IMR-90 (cell line): ENCODE measurements around the gene DZIP3. TPM values are rescaled to one million over a fixed set of nuclear protein-coding genes. Genes with fewer than 3 reads are reported as not detected.

Source experiments
- ATAC-seq: fragments of 200-7000 bp; cut with Tn5 transposase; 2 replicates; pipeline ENCODE4 v1.9.1; 2020; ENCODE audit warnings: low read depth, mild to moderate bottlenecking, moderate library complexity
- BruUV-seq: library from RNA; stranded (reverse); fragments of 400-500 nt; replicated peaks from 2 replicates; lab custom pipeline; 2021; lab: Mats Ljungman, UMichigan
- CTCF ChIA-PET: fragments of 300-600 bp; formaldehyde crosslinking; extraction: SDS; loops from one replicate; lab custom pipeline; 2021; ENCODE audit warnings: antibody characterized with exemption; lab: Yijun Ruan, JAX
- POLR2A ChIA-PET: fragments of 300-600 bp; sonication (Branson Sonifier 250); formaldehyde crosslinking; loops from one replicate; lab custom pipeline; 2022; ENCODE audit warnings: antibody characterized with exemption; ENCODE audit not compliant: unreplicated experiment; lab: Charles Lee
- DNase-seq: peaks from one replicate; pipeline ENCODE4 v3.0.0; 2013
- H2AFZ ChIP-seq: replicated peaks from 2 replicates; pipeline ENCODE3; 2013; ENCODE audit warnings: low read length, mild to moderate bottlenecking; ENCODE audit not compliant: poor library complexity
- H2AK5ac ChIP-seq: 2 replicates; pipeline ENCODE4 v1.6.1; 2013; ENCODE audit warnings: low read depth, low read length, inconsistent platforms
- H2AK9ac ChIP-seq: replicated peaks from 2 replicates; pipeline ENCODE3; 2013; ENCODE audit warnings: mild to moderate bottlenecking, low read depth, low read length, moderate library complexity; ENCODE audit not compliant: poor library complexity
- H2BK120ac ChIP-seq: 2 replicates; pipeline ENCODE4 v1.6.1; 2013; ENCODE audit warnings: low read depth, low read length, inconsistent platforms
- H2BK15ac ChIP-seq: 3 replicates; pipeline ENCODE4 v1.6.1; 2013; ENCODE audit warnings: low read depth, low read length, inconsistent platforms
- H2BK20ac ChIP-seq: 2 replicates; pipeline ENCODE4 v1.6.1; 2013; ENCODE audit warnings: low read depth, mild to moderate bottlenecking, inconsistent platforms, low read length, moderate library complexity
- H2BK5ac ChIP-seq: 2 replicates; pipeline ENCODE4 v1.6.1; 2013; ENCODE audit warnings: mild to moderate bottlenecking, low read depth, low read length, inconsistent platforms; ENCODE audit not compliant: poor library complexity, severe bottlenecking
- H3K14ac ChIP-seq: replicated peaks from 2 replicates; pipeline ENCODE4 v1.6.1; 2013; ENCODE audit warnings: low read depth, low read length, inconsistent platforms
- H3K18ac ChIP-seq: 2 replicates; pipeline ENCODE4 v1.6.1; 2013; ENCODE audit warnings: low read depth, low read length, control low read depth
- H3K23ac ChIP-seq: 2 replicates; pipeline ENCODE4 v1.6.1; 2013; ENCODE audit warnings: low read depth, low read length, inconsistent platforms
- H3K27ac ChIP-seq: 2 replicates; pipeline ENCODE4 v1.5.1; 2013; ENCODE audit warnings: mild to moderate bottlenecking, control low read depth, low read length; ENCODE audit not compliant: insufficient read depth
- H3K27me3 ChIP-seq: 2 replicates; pipeline ENCODE4 v1.6.1; 2013; ENCODE audit warnings: low read length; ENCODE audit not compliant: control insufficient read depth, insufficient read depth
- H3K36me3 ChIP-seq: 2 replicates; pipeline ENCODE4 v1.6.1; 2013; ENCODE audit warnings: low read length, mixed read lengths; ENCODE audit not compliant: control insufficient read depth, insufficient read depth
- H3K4ac ChIP-seq: 2 replicates; pipeline ENCODE4 v1.6.1; 2013; ENCODE audit warnings: low read depth, low read length, inconsistent platforms
- H3K4me1 ChIP-seq: 2 replicates; pipeline ENCODE4 v1.6.1; 2013; ENCODE audit warnings: low read length, mixed read lengths; ENCODE audit not compliant: control insufficient read depth, insufficient read depth
- H3K4me2 ChIP-seq: 2 replicates; pipeline ENCODE4 v1.6.1; 2013; ENCODE audit warnings: low read depth, mild to moderate bottlenecking, control low read depth, low read length, moderate library complexity
- H3K4me3 ChIP-seq: 2 replicates; pipeline ENCODE4 v1.5.1; 2013; ENCODE audit warnings: low read depth, mild to moderate bottlenecking, control low read depth, low read length, moderate library complexity; ENCODE audit not compliant: insufficient read depth
- H3K56ac ChIP-seq: 2 replicates; pipeline ENCODE4 v1.6.1; 2013; ENCODE audit warnings: low read length, inconsistent platforms; ENCODE audit not compliant: insufficient read depth; ENCODE audit errors: extremely low read depth
- H3K79me1 ChIP-seq, 2 experiments: 2 replicates each; pipeline ENCODE4 v1.6.1; 2013; ENCODE audit warnings: low read length in 2 of 2, inconsistent platforms in 1 of 2, low read depth in 1 of 2
- H3K9ac ChIP-seq: 2 replicates; pipeline ENCODE4 v1.6.1; 2013; ENCODE audit warnings: low read depth, low read length, control low read depth
- H3K9me1 ChIP-seq: 2 replicates; pipeline ENCODE4 v1.6.1; 2013; ENCODE audit warnings: low read length, inconsistent platforms; ENCODE audit not compliant: insufficient read depth
- H3K9me3 ChIP-seq: 2 replicates; pipeline ENCODE4 v1.6.1; 2013; ENCODE audit warnings: low read length; ENCODE audit not compliant: control insufficient read depth, insufficient read depth
- H4K20me1 ChIP-seq: 2 replicates; pipeline ENCODE4 v1.6.1; 2013; ENCODE audit warnings: low read length, inconsistent platforms; ENCODE audit not compliant: insufficient read depth
- H4K5ac ChIP-seq: 2 replicates; pipeline ENCODE4 v1.6.1; 2013; ENCODE audit warnings: mild to moderate bottlenecking, low read depth, low read length, control low read depth
- H4K8ac ChIP-seq, 2 experiments: 2 replicates each; pipeline ENCODE4 v1.6.1; 2013; ENCODE audit warnings: low read depth in 2 of 2, low read length in 2 of 2, control low read depth in 1 of 2, inconsistent platforms in 1 of 2
- H4K91ac ChIP-seq: 2 replicates; pipeline ENCODE4 v1.6.1; 2013; ENCODE audit warnings: low read depth, low read length, inconsistent platforms; ENCODE audit not compliant: insufficient read depth
- BHLHE40 ChIP-seq: fragments of 150-350 bp; IDR thresholded peaks from 2 replicates; pipeline ENCODE4 v1.6.1; 2016; ENCODE audit warnings: mild to moderate bottlenecking, low read depth, low read length
- CEBPB ChIP-seq: IDR thresholded peaks from 2 replicates; pipeline ENCODE4 v1.6.1; 2012; ENCODE audit warnings: low read depth, low read length, improper control_type of control experiment
- CHD1 ChIP-seq: IDR thresholded peaks from 2 replicates; pipeline ENCODE4 v1.6.1; 2012; ENCODE audit warnings: low read depth, low read length, improper control_type of control experiment
- ELK1 ChIP-seq: fragments of 150-350 bp; IDR thresholded peaks from 2 replicates; pipeline ENCODE4 v1.6.1; 2016; ENCODE audit warnings: low read depth, mild to moderate bottlenecking, low read length, moderate library complexity, borderline replicate concordance
- FOS ChIP-seq: fragments of 150-350 bp; IDR thresholded peaks from 2 replicates; pipeline ENCODE4 v1.6.1; 2016; ENCODE audit warnings: low read depth, low read length
- MAFK ChIP-seq: IDR thresholded peaks from 2 replicates; pipeline ENCODE4 v1.6.1; 2012; ENCODE audit warnings: low read depth, low read length, improper control_type of control experiment
- MAZ ChIP-seq: IDR thresholded peaks from 2 replicates; pipeline ENCODE4 v1.6.1; 2012; ENCODE audit warnings: low read depth, mild to moderate bottlenecking, low read length, improper control_type of control experiment, moderate library complexity, borderline replicate concordance
- POLR2A ChIP-seq: IDR thresholded peaks from 2 replicates; pipeline ENCODE4 v1.6.1; 2012; ENCODE audit warnings: mild to moderate bottlenecking, low read depth, low read length
- RAD21 ChIP-seq: IDR thresholded peaks from 2 replicates; pipeline ENCODE4 v1.6.1; 2012; ENCODE audit warnings: low read length, improper control_type of control experiment
- RCOR1 ChIP-seq: IDR thresholded peaks from 2 replicates; pipeline ENCODE4 v1.6.1; 2012; ENCODE audit warnings: mild to moderate bottlenecking, low read length, improper control_type of control experiment; ENCODE audit not compliant: insufficient replicate concordance
- RFX5 ChIP-seq: IDR thresholded peaks from 2 replicates; pipeline ENCODE4 v1.8.0; 2012; ENCODE audit warnings: low read depth, mild to moderate bottlenecking, low read length, moderate library complexity
- SMC3 ChIP-seq: fragments of 150-350 bp; IDR thresholded peaks from 2 replicates; pipeline ENCODE4 v1.6.1; 2016; ENCODE audit warnings: low read depth, mild to moderate bottlenecking, antibody characterized with exemption, low read length, moderate library complexity
- WGBS, 2 experiments: methylation state at CpG; one replicate each; pipeline versions ENCODE4 v1.1.5 to v1.1.7; 2013; ENCODE audit warnings: missing lambda C conversion rate in 2 of 2; ENCODE audit not compliant: insufficient read length in 1 of 2; ENCODE audit errors: extremely low coverage in 2 of 2; 5-methylcytosine and 5-hydroxymethylcytosine counted together
- dilution Hi-C: fragments of 300-500 bp; cut with HindIII; formaldehyde crosslinking; loops from one replicate; pipeline ENCODE4 v1.14.3; 2018; ENCODE audit warnings: low sequenced_read_pairs; ENCODE audit not compliant: unreplicated experiment
- in situ Hi-C: fragments of 300-500 bp; cut with MboI; formaldehyde crosslinking; loops from 3 replicates; pipeline ENCODE4 v1.14.3; 2019; ENCODE audit warnings: low sequenced_read_pairs, inconsistent platforms, mixed read lengths
- intact Hi-C: fragments of 100-400 bp; cut with micrococcal nuclease; formaldehyde crosslinking; loops from 2 replicates; pipeline ENCODE4 v1.10.0; 2022
- polyA plus RNA-seq, 3 experiments: library from polyadenylated mRNA; depleted of rRNA; stranded (reverse); fragments of >200 nt; gene quantifications; 2 replicates each; pipeline ENCODE4 v1.2.3, GENCODE V29; 2012; ENCODE audit warnings: low replicate concordance in 1 of 3
- total RNA-seq: library from RNA; depleted of rRNA; stranded (reverse); fragments of >200 nt; gene quantifications from 2 replicates; pipeline ENCODE4 v1.2.3, GENCODE V29; 2012

DZIP3 gene
- total and polyA plus RNA-seq, 2 of the 4 experiments (the other 2 are of a cell fraction) = 7.0 to 9.9 TPM

DNA sequence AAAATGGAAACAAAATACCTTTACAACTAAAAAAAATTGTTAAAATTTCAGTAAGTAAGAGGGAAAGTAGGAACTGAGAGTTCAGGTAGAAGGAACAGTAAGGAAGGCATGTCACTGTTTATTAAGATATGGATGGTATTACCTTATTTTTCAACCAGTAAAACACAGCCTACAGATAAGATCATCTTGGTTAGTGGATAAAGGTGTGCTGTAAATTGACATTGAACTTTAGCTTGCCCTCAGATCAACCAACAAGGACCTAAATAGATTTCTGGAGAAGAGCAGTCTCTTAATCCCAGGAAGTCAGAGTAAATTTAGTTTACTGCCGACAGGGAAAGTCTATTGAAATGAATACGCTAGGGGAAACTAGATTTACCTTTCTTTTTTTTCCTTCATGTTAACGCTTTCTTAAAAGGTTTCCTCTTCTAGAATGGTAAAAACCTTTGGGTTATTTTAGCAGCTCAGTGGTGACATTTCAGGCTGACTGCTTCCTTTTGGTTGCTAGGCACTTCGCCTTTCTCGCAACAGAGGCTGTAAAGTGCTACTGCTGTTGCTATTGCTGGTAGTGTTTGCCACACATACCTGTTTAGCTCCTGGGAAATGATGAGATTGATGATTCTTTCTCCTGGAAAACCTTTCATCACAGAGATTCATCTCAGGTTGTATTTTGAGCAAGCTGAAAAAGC, 12.9 kb downstream of the DZIP3 start:
- Histone ChIP-seq H3K9ac (no peak overlapping the region), H4K91ac (no peak overlapping the region), H2BK120ac (no peak overlapping the region), H3K23ac (no peak overlapping the region), H3K9me1 (no peaks in the 10 kb centered on the region), H4K20me1 (no peaks in the 10 kb centered on the region), H3K4me3 (no peak overlapping the region), H4K8ac (no peak overlapping the region), H2AFZ (no peak overlapping the region), H3K4me2 (no peak overlapping the region), H3K14ac (no peak overlapping the region), H3K18ac (no peak overlapping the region), H4K5ac (no peak overlapping the region), H2BK20ac (no peak overlapping the region), H3K4me1 (no peaks in the 10 kb centered on the region), H2BK15ac (no peak overlapping the region), H2AK9ac (no peak overlapping the region), H2AK5ac (no peak overlapping the region), H3K27me3 (no peaks in the 10 kb centered on the region), H3K9me3 (no peaks in the 10 kb centered on the region), H3K79me1 (peaks cover 3 to 4% of the 10 kb centered on the region in 2 experiments; a peak in 1 of 4 replicates), H3K27ac (no peak overlapping the region), H2BK5ac (no peak overlapping the region), H3K56ac (no peak overlapping the region), H3K36me3 (no peaks in the 10 kb centered on the region), H3K4ac (no peak overlapping the region)
- ChIA-PET CTCF (interaction anchor here (0.8 to 1.3 kb wide), 2 partner anchors 9 to 13 kb away, joined by 3 read pairs; partner anchors contain the start of genes CIP2A and DZIP3), POLR2A (no interaction called here)
- dilution Hi-C loops = no loop called here
- DNase-seq (no peak), ATAC-seq (no peak)
- no peak for TF ChIP-seq RFX5
- no peak for TF ChIP-seq RAD21
- no peak for TF ChIP-seq CEBPB
- no peak for TF ChIP-seq RCOR1
- no peak for TF ChIP-seq ELK1
- TF ChIP-seq CHD1 = no peak
- no peak for TF ChIP-seq BHLHE40
- TF ChIP-seq SMC3 = no peak
- no peak for TF ChIP-seq MAFK
- TF ChIP-seq MAZ = no peak
- TF ChIP-seq POLR2A = no peak
- no peak for TF ChIP-seq FOS
- in situ Hi-C loops = no loop called here
- no TSS peak for BruUV-seq
- WGBS, 2 experiments = no CpG with 5 or more reads among the region's 5 CpGs
- intact Hi-C loops = no loop called here
